Measurements from ENCODE around the gene CSNK2A1.

- TF ChIP-seq, protein P1, sequence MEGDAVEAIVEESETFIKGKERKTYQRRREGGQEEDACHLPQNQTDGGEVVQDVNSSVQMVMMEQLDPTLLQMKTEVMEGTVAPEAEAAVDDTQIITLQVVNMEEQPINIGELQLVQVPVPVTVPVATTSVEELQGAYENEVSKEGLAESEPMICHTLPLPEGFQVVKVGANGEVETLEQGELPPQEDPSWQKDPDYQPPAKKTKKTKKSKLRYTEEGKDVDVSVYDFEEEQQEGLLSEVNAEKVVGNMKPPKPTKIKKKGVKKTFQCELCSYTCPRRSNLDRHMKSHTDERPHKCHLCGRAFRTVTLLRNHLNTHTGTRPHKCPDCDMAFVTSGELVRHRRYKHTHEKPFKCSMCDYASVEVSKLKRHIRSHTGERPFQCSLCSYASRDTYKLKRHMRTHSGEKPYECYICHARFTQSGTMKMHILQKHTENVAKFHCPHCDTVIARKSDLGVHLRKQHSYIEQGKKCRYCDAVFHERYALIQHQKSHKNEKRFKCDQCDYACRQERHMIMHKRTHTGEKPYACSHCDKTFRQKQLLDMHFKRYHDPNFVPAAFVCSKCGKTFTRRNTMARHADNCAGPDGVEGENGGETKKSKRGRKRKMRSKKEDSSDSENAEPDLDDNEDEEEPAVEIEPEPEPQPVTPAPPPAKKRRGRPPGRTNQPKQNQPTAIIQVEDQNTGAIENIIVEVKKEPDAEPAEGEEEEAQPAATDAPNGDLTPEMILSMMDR (IDR thresholded peaks at IDR 0.05) = no peak
- no peak for TF ChIP-seq POLR2A (IDR thresholded peaks at IDR 0.05)
- no peak for TF ChIP-seq EP300 (IDR thresholded peaks at IDR 0.05)
- no peak for TF ChIP-seq POLR2AphosphoS5 (IDR thresholded peaks at IDR 0.05)
These were observed 99.5 kb downstream of the CSNK2A1 start for GRCh38 chr20:444117-444516.
